Neural cell (in vitro differentiated cells): ENCODE data around the gene BICC1. TPM values are rescaled to one million over a fixed set of nuclear protein-coding genes. Genes with fewer than 3 reads are reported as not detected.

Source experiments
- H2AFZ ChIP-seq: fragments of 200-600, 300-800 bp; sonication (generic), shearing (Covaris generic); 2 replicates; pipeline ENCODE4 v1.6.0; 2014; ENCODE audit warnings: low read depth, mild to moderate bottlenecking, antibody characterized with exemption, low read length, moderate library complexity
- H3F3A ChIP-seq: fragments of 200-600 bp; shearing (Covaris generic); 2 replicates; pipeline ENCODE4 v1.6.1; 2016; ENCODE audit warnings: mild to moderate bottlenecking, moderate library complexity, mixed read lengths, antibody characterized with exemption, low read length; ENCODE audit not compliant: insufficient read depth, poor library complexity, severe bottlenecking
- H3K27ac ChIP-seq: fragments of 200-600, 300-800 bp; sonication (generic), shearing (Covaris generic); 2 replicates; pipeline ENCODE4 v1.5.1; 2014; ENCODE audit warnings: mild to moderate bottlenecking, low read length, moderate library complexity
- H3K27me3 ChIP-seq: fragments of 300-800, 200-600 bp; sonication (generic), shearing (Covaris generic); 2 replicates; pipeline ENCODE4 v1.6.0; 2014; ENCODE audit warnings: mild to moderate bottlenecking, low read depth, low read length, moderate library complexity; ENCODE audit not compliant: insufficient read depth
- H3K36me3 ChIP-seq: fragments of 300-800, 200-600 bp; sonication (generic), shearing (Covaris generic); 2 replicates; pipeline ENCODE4 v1.5.1; 2014; ENCODE audit warnings: mild to moderate bottlenecking, antibody characterized with exemption, low read length, moderate library complexity; ENCODE audit not compliant: insufficient read depth
- H3K4me2 ChIP-seq: fragments of 300-800, 200-600 bp; sonication (generic), shearing (Covaris generic); 2 replicates; pipeline ENCODE4 v1.6.0; 2014; ENCODE audit warnings: mild to moderate bottlenecking, low read length
- H3K4me3 ChIP-seq: fragments of 300-800, 200-600 bp; sonication (generic), shearing (Covaris generic); 2 replicates; pipeline ENCODE4 v1.5.1; 2014; ENCODE audit warnings: mild to moderate bottlenecking, low read length, moderate library complexity
- H3K79me2 ChIP-seq: fragments of 200-600 bp; shearing (Covaris generic); replicated peaks from 2 replicates; pipeline ENCODE4 v1.6.0; 2014; ENCODE audit warnings: mild to moderate bottlenecking, low read length, moderate library complexity; ENCODE audit not compliant: insufficient read depth
- H3K9ac ChIP-seq: fragments of 300-800, 200-600 bp; sonication (generic), shearing (Covaris generic); 2 replicates; pipeline ENCODE4 v1.6.1; 2016; ENCODE audit warnings: mild to moderate bottlenecking, low read length, mixed read lengths
- H3K9me2 ChIP-seq: fragments of 200-600 bp; shearing (Covaris generic); 2 replicates; pipeline ENCODE4 v1.6.1; 2016; ENCODE audit warnings: mild to moderate bottlenecking, low read length, mixed read lengths; ENCODE audit not compliant: insufficient read depth
- H3K9me3 ChIP-seq: fragments of 200-600, 300-800 bp; sonication (generic), shearing (Covaris generic); 2 replicates; pipeline ENCODE4 v1.6.1; 2016; ENCODE audit warnings: mild to moderate bottlenecking, mixed run types, low read length, moderate library complexity, mixed read lengths
- H4K20me1 ChIP-seq: fragments of 200-600 bp; shearing (Covaris generic); 2 replicates; pipeline ENCODE4 v1.6.1; 2016; ENCODE audit warnings: mild to moderate bottlenecking, mixed run types; ENCODE audit not compliant: insufficient read depth
- CTCF ChIP-seq: fragments of 450-650 bp; IDR thresholded peaks from 2 replicates; pipeline ENCODE4 v1.5.1; 2014; ENCODE audit warnings: antibody characterized with exemption, mild to moderate bottlenecking, moderate library complexity; ENCODE audit not compliant: poor library complexity, severe bottlenecking
- EP300 ChIP-seq: fragments of 450-650 bp; conservative IDR thresholded peaks from 2 replicates; pipeline ENCODE4 v1.6.1; 2014; ENCODE audit warnings: antibody characterized with exemption, mild to moderate bottlenecking, moderate library complexity; ENCODE audit not compliant: poor library complexity, severe bottlenecking
- EZH2 ChIP-seq: fragments of 200-600, 300-800 bp; shearing (Covaris generic), sonication (generic); IDR thresholded peaks from 2 replicates; pipeline ENCODE4 v1.6.1; 2014; ENCODE audit warnings: antibody characterized with exemption, low read length, borderline replicate concordance, mild to moderate bottlenecking; ENCODE audit not compliant: insufficient read depth, poor library complexity, severe bottlenecking
- MXI1 ChIP-seq: fragments of 450-650 bp; conservative IDR thresholded peaks from 2 replicates; pipeline ENCODE4 v1.6.1; 2014; ENCODE audit warnings: antibody characterized with exemption, mild to moderate bottlenecking; ENCODE audit not compliant: poor library complexity, severe bottlenecking
- POLR2AphosphoS5 ChIP-seq: IDR thresholded peaks from 2 replicates; pipeline ENCODE4 v1.6.1; 2012
- RAD21 ChIP-seq: fragments of 450-650 bp; conservative IDR thresholded peaks from 2 replicates; pipeline ENCODE4 v1.6.1; 2014; ENCODE audit warnings: antibody characterized with exemption, mild to moderate bottlenecking, moderate library complexity
- REST ChIP-seq: IDR thresholded peaks from 2 replicates; pipeline ENCODE4 v1.6.1; 2012; ENCODE audit warnings: borderline replicate concordance
- SMC3 ChIP-seq: fragments of 450-650 bp; conservative IDR thresholded peaks from 2 replicates; pipeline ENCODE4 v1.6.1; 2014; ENCODE audit warnings: antibody characterized with exemption, mild to moderate bottlenecking, moderate library complexity; ENCODE audit not compliant: poor library complexity
- TAF1 ChIP-seq: IDR thresholded peaks from 2 replicates; pipeline ENCODE4 v1.6.1; 2012; ENCODE audit warnings: low read depth
- polyA plus RNA-seq: library from polyadenylated mRNA; depleted of rRNA; stranded (reverse); fragments of >200 nt; gene quantifications from 2 replicates; pipeline ENCODE4 v1.2.3, GENCODE V29; 2014

BICC1 gene
- polyA plus RNA-seq, 1 donor from 2014 or later = 7.6 TPM

GRCh38 chr10:58608351-58608750, 95.7 kb downstream of the BICC1 start:
- Histone ChIP-seq H3K27me3 (no peaks in the 10 kb centered on the region), H3K9me2 (no peaks in the 10 kb centered on the region), H3K9ac (no peak overlapping the region), H4K20me1 (no peaks in the 10 kb centered on the region), H3K9me3 (no peaks in the 10 kb centered on the region), H2AFZ (no peak overlapping the region), H3K27ac (no peak overlapping the region), H3K79me2 (no peaks in the 10 kb centered on the region), H3K36me3 (no peaks in the 10 kb centered on the region), H3F3A (no peaks in the 10 kb centered on the region), H3K4me3 (no peak overlapping the region), H3K4me2 (no peak overlapping the region)
- TF ChIP-seq EP300 (no peak), RAD21 (no peak), POLR2AphosphoS5 (no peak), MXI1 (no peak), EZH2 (no peak), TAF1 (no peak), SMC3 (no peak), REST (no peak), CTCF (no peak)

- no peak overlapping the region for H3K4me2 ChIP-seq
- no peak overlapping the region for H2AFZ ChIP-seq
- no peak for TF ChIP-seq EP300
- no peak for TF ChIP-seq RAD21
- no peak for TF ChIP-seq POLR2AphosphoS5
- TF ChIP-seq MXI1 = no peak
- no peak for TF ChIP-seq REST
- no peak for TF ChIP-seq EZH2
- TF ChIP-seq CTCF = no peak
- no peak for TF ChIP-seq SMC3
- TF ChIP-seq TAF1 = no peak
- no peak overlapping the region for H3K9ac ChIP-seq
- H3K9me2 ChIP-seq = no peaks in the 10 kb centered on the region
- no peak overlapping the region for H3K27ac ChIP-seq
- H3K4me3 ChIP-seq = no peak overlapping the region
- H3K27me3 ChIP-seq = no peaks in the 10 kb centered on the region
- no peaks in the 10 kb centered on the region for H4K20me1 ChIP-seq
- no peaks in the 10 kb centered on the region for H3K79me2 ChIP-seq
- no peaks in the 10 kb centered on the region for H3K9me3 ChIP-seq
- no peaks in the 10 kb centered on the region for H3K36me3 ChIP-seq
- H3F3A ChIP-seq = no peaks in the 10 kb centered on the region
Observed at GRCh38 chr10:58608826-58609531, 96.3 kb downstream of the BICC1 start.
